Gastroesophageal sphincter (tissue), 3 donors: ENCODE data around the gene PRIM2.

Source experiments
- CTCF ChIP-seq, 4 experiments: fragments of 200-600 bp in 2 of 4; fragments of 450-650 bp in 2 of 4; sonication (generic) in 1 of 4; IDR thresholded peaks; one replicate each; pipeline ENCODE4 v1.5.1; 2017 to 2019; ENCODE audit warnings: antibody characterized with exemption in 4 of 4, mild to moderate bottlenecking in 2 of 4, moderate library complexity in 2 of 4
- EP300 ChIP-seq: sonication (generic); formaldehyde crosslinking; IDR thresholded peaks from one replicate; pipeline ENCODE4 v1.6.1; 2017; ENCODE audit warnings: antibody characterized with exemption, mild to moderate bottlenecking
- POLR2A ChIP-seq, 2 donors: fragments of 450-650 bp; IDR thresholded peaks; one replicate each; pipeline ENCODE4 v1.6.1; 2017; ENCODE audit warnings: antibody characterized with exemption in 2 of 2, mild to moderate bottlenecking in 2 of 2, moderate library complexity in 1 of 2

DNA sequence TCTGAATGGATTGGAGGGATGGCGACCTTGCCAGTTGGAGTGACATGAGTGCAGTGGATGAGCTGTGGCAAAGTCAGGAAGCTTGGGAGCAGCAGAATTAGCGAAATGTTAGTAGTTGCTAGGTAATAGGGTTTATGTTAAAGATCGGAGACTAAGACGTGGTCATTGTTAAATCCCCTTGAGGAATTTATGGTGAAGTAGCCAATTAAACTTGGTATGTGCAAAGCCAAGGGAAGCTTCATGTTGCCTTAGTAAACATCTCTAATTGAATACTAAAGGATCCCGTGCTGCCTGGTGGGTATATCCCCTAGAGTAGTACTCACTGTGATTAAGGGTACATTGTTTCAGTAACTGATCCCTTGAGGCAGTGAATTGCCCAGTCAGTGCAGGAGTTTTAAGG lies 106.0 kb downstream of the PRIM2 start:
- TF ChIP-seq CTCF (IDR thresholded peaks at IDR 0.05) (no peak), POLR2A (IDR thresholded peaks at IDR 0.05) (no peak), EP300 (no peak)
